GM12865 (cell line): ENCODE results near the gene RBKS.

Experiments used
- DNase-seq: peaks from one replicate; pipeline ENCODE4 v3.0.0; 2010; ENCODE audit warnings: low read depth
- H3K4me3 ChIP-seq: 2 replicates; pipeline ENCODE4 v1.5.1; 2011; ENCODE audit warnings: mild to moderate bottlenecking, low read depth, low read length, control low read depth
- CTCF ChIP-seq: IDR thresholded peaks from 2 replicates; pipeline ENCODE4 v1.5.1; 2011; ENCODE audit warnings: low read length, control low read depth, low read depth, inconsistent platforms; ENCODE audit not compliant: insufficient read depth; ENCODE audit errors: missing control alignments

The RBKS gene

GRCh38 chr2:27735263-27735904, 154.8 kb downstream of the RBKS start:
- no peak overlapping the region; the same call in 1 of the 2 replicates for H3K4me3 ChIP-seq
- DNase-seq = no peak

GRCh38 chr2:27734305-27734704, 155.9 kb downstream of the RBKS start:
- no peak for TF ChIP-seq CTCF
- no peak overlapping the region for H3K4me3 ChIP-seq

More at GRCh38 chr2:27735263-27735904, 154.8 kb downstream of the RBKS start:
- TF ChIP-seq CTCF = no peak

More at GRCh38 chr2:27734305-27734704, 155.9 kb downstream of the RBKS start:
- no peak for DNase-seq
